Stimulated activated CD4-positive, alpha-beta T cell treated with anti-CD3 and anti-CD28 coated beads, Interleukin-12 subunit alpha, Interleukin-12 subunit beta, amount 100 ng/mL, for 48 hours (primary cell): Measurements from ENCODE around the gene TMPRSS9.

Experiments
- DNase-seq, 3 donors: peaks; one replicate each; pipeline ENCODE4 v3.0.0-alpha.2; 2020; ENCODE audit warnings: low read depth in 2 of 3, low spot score in 1 of 3

TMPRSS9 gene

GRCh38 chr19:2420490-2420889, 60.4 kb downstream of the TMPRSS9 start:
- DNase-seq = no peak

GRCh38 chr19:2421581-2422306, 61.7 kb downstream of the TMPRSS9 start:
- DNase-seq = no peak

- no peak for DNase-seq
Observed at GRCh38 chr19:2423071-2423914, 63.2 kb downstream of the TMPRSS9 start.

GRCh38 chr19:2423915-2424685, 64.0 kb downstream of the TMPRSS9 start:
- DNase-seq = no peak

GRCh38 chr19:2424686-2425621, 64.9 kb downstream of the TMPRSS9 start:
- DNase-seq = no peak

- DNase-seq = no peak
Observed at GRCh38 chr19:2425622-2426581, 65.8 kb downstream of the TMPRSS9 start.

GRCh38 chr19:2426611-2427428, 66.8 kb downstream of the TMPRSS9 start:
- peak; percentile 18 to 27 (median 24) for DNase-seq

- peak; percentile 91 to 96 (median 92) for DNase-seq
Observed at GRCh38 chr19:2427429-2428320, 67.6 kb downstream of the TMPRSS9 start, which contains the start of gene TIMM13. Gene TIMM13, minus strand, starts transcription at chr19:2427586. Its CDS starts 53 bp downstream, at chr19:2427533.

GRCh38 chr19:2428321-2428690, 68.2 kb downstream of the TMPRSS9 start:
- no peak for DNase-seq

- no peak for DNase-seq
Observed at GRCh38 chr19:2428756-2429711, 69.0 kb downstream of the TMPRSS9 start.

- no peak for DNase-seq
Observed at GRCh38 chr19:2429917-2430535, 70.0 kb downstream of the TMPRSS9 start.

GRCh38 chr19:2431318-2432055, 71.4 kb downstream of the TMPRSS9 start:
- no peak for DNase-seq

GRCh38 chr19:2432131-2432848, 72.2 kb downstream of the TMPRSS9 start:
- no peak for DNase-seq

- DNase-seq = no peak
Observed at GRCh38 chr19:2433854-2434253, 73.8 kb downstream of the TMPRSS9 start.

GRCh38 chr19:2434267-2434666, 74.2 kb downstream of the TMPRSS9 start:
- no peak for DNase-seq
